Immature natural killer cell (primary cell): Measurements from ENCODE around the gene NUMA1. TPM values are rescaled to one million over a fixed set of nuclear protein-coding genes. Genes with fewer than 3 reads are reported as not detected.

Source experiments
- DNase-seq, 3 donors: peaks; one replicate each; pipeline ENCODE4 v3.0.0; 2022; ENCODE audit warnings: mixed read lengths in 1 of 3
- H3K27ac Mint-ChIP-seq, 6 donors: one replicate each; pipeline ENCODE4 v1.8.0; 2020; ENCODE audit warnings: mixed read lengths in 6 of 6, mild to moderate bottlenecking in 5 of 6, inconsistent platforms in 4 of 6, moderate library complexity in 3 of 6
- H3K27me3 Mint-ChIP-seq, 3 donors: one replicate each; pipeline ENCODE4 v1.8.0; 2020 to 2021; ENCODE audit warnings: low read depth in 3 of 3, mild to moderate bottlenecking in 3 of 3, mixed read lengths in 3 of 3, moderate library complexity in 3 of 3, inconsistent platforms in 1 of 3
- H3K36me3 Mint-ChIP-seq, 3 donors: one replicate each; pipeline ENCODE4 v1.8.0; 2020; ENCODE audit warnings: mixed read lengths in 3 of 3, inconsistent platforms in 2 of 3, mild to moderate bottlenecking in 2 of 3
- H3K4me1 Mint-ChIP-seq, 2 donors: one replicate each; pipeline ENCODE4 v1.8.0; 2020; ENCODE audit warnings: inconsistent platforms in 2 of 2, mild to moderate bottlenecking in 2 of 2, mixed read lengths in 2 of 2, moderate library complexity in 1 of 2
- H3K4me3 Mint-ChIP-seq, 5 donors: one replicate each; pipeline ENCODE4 v1.8.0; 2020; ENCODE audit warnings: mild to moderate bottlenecking in 5 of 5, mixed read lengths in 5 of 5, inconsistent platforms in 3 of 5, moderate library complexity in 3 of 5
- H3K9me3 Mint-ChIP-seq, 6 donors: one replicate each; pipeline ENCODE4 v1.8.0; 2020; ENCODE audit warnings: mild to moderate bottlenecking in 6 of 6, mixed read lengths in 6 of 6, inconsistent platforms in 4 of 6, moderate library complexity in 3 of 6
- polyA plus RNA-seq, 3 donors: library from polyadenylated mRNA; unstranded; fragments of 300-500 nt; fragmentation: Illumina TruSeq; gene quantifications; one replicate each; pipeline ENCODE4 v1.2.3, GENCODE V29; 2021

The NUMA1 gene
- 10 to 100 TPM in 2 of 3 donors, 1 to 10 TPM in 1; 2.7 to 92.5 (median 10.5) TPM for polyA plus RNA-seq

DNA sequence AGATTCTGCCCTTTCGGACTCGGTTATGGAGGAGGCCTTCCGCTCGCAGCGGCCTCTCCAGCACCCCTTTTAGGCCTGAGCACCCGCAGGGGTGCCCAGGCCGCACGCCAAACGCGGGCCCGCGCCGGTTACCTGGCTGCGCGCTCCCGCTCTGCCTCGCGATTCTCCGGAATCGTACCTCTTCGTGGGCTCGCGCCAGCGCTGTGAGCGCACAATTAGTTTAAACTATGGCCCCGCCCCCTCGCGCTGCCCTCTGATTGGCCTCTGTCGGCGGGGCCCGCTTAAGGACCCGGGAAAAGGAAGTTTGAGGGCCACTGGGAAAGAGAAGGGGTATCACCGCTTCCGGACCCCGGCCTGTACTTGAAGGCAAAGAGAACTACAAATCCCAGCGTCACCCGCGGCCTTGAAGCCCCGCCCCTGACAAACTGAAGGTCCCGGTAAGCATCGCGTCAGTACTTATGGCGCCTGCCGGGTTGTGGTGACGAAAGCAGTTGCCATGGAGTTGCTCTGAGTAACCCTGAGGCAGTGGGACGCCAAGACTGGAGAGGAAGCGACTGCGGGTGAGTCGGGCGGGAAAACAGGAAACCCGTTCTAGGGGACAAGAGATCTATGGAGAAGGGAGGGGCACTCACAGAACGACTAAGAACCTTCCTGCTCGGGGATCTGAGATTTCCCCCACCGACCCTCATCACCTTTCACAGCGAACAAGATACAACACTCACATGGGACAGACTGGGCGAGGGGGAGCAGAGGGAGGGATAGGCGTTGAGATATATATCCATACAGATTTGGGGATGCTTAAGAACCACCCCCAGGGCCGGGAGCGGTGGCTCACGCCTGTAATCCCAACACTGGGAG lies at the start of gene NUMA1, which contains the start of gene LRRC51:
Gene NUMA1, minus strand, starts transcription at position 217 of the 858 bp plus-strand sequence. CDS start 44,599 bp downstream, outside the sequence.
Gene LRRC51, plus strand, starts transcription at position 525 of the 858 bp plus-strand sequence. CDS start 8,234 bp downstream, outside the sequence.
- Mint-ChIP-seq H3K4me3 (peak within 1 kb of the TSS; percentile 92 to 95 (median 94)), H3K36me3 (no peaks in the 10 kb centered on the region), H3K4me1 (peaks cover 35% of the 10 kb centered on the region in 2 donors)

GRCh38 chr11:72129381-72129780 lies 49.0 kb upstream of the NUMA1 start:
- DNase-seq, result no peak
- peaks cover 7 to 9% (median 7%) of the 10 kb centered on the region in 3 donors for H3K36me3 Mint-ChIP-seq
- H3K4me1 Mint-ChIP-seq, result no peaks in the 10 kb centered on the region
- H3K27me3 Mint-ChIP-seq, result peaks cover 2 to 6% (median 4%) of the 10 kb centered on the region in 3 donors
- H3K27ac Mint-ChIP-seq, result peak overlapping the region in 1 of 6 donors; percentile 31
- no peak overlapping the region for H3K4me3 Mint-ChIP-seq
- peaks cover 0 to 12% (median 4%) of the 10 kb centered on the region in 6 donors for H3K9me3 Mint-ChIP-seq

More for the DNA sequence above, at the start of gene NUMA1, which contains the start of gene LRRC51:
- peak; percentile 97 for DNase-seq
- Mint-ChIP-seq H3K9me3 (no peaks in the 10 kb centered on the region), H3K27ac (peak within 1 kb of the TSS; percentile 95 to 100 (median 98)), H3K27me3 (peaks cover 0 to 14% (median 3%) of the 10 kb centered on the region in 3 donors)

DNA sequence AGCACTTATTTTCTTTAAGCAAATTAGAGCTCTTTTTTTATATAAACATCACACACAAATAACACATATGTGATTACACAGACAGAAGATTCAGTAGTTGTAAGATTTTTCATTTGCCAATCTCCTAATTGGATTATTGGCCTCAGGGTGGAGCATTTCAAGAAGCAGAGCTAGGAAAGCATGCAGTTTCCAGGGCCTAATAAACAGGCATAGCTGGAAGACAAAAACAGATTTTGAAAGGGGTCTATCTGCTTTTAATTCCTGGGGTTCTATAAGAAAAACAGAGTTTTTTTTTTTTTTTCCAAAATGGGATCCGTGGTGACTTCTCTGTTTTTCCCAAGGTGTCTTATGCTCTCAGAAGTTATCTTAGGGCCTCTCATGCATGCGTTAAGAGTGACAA lies 47.6 kb upstream of the NUMA1 start:
- Mint-ChIP-seq H3K4me1 (no peaks in the 10 kb centered on the region), H3K4me3 (no peak overlapping the region), H3K36me3 (peaks cover 7 to 9% (median 7%) of the 10 kb centered on the region in 3 donors), H3K9me3 (peaks cover 0 to 12% (median 4%) of the 10 kb centered on the region in 6 donors), H3K27ac (no peak overlapping the region), H3K27me3 (peaks cover 2 to 6% (median 4%) of the 10 kb centered on the region in 3 donors)
- DNase-seq, result no peak

GRCh38 chr11:72125956-72126355 lies 45.6 kb upstream of the NUMA1 start:
- no peak for DNase-seq

DNA sequence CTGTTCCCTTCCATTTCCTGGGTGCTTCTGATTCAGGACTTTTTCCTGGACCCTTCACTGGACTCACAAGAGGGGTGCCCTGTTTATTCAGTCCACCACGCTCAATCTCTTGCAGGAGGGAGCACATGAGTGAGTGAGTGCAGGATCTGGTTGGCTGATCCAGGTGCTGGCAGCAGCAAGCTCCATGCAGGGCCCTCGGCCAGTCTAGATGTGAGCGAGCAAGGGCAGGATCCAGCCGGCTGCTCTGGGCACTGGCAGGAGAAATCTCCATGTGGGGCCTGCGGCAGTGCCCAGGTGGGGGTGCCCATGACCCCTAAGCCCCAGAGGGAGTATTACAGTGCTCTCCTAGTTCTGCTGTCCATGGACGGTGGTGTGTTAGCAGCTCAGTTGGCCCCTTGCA lies 43.7 kb upstream of the NUMA1 start:
- Mint-ChIP-seq H3K36me3 (peaks cover 5 to 9% (median 9%) of the 10 kb centered on the region in 3 donors), H3K27ac (no peak overlapping the region), H3K9me3 (peaks cover 0 to 10% (median 3%) of the 10 kb centered on the region in 6 donors), H3K4me1 (no peaks in the 10 kb centered on the region), H3K27me3 (peaks cover under 1 to 11% (median 2%) of the 10 kb centered on the region in 3 donors), H3K4me3 (no peak overlapping the region)
- DNase-seq, result no peak

More at GRCh38 chr11:72125956-72126355, 45.6 kb upstream of the NUMA1 start:
- peaks cover 2 to 6% (median 4%) of the 10 kb centered on the region in 3 donors for H3K27me3 Mint-ChIP-seq
- peaks cover 7 to 9% (median 9%) of the 10 kb centered on the region in 3 donors for H3K36me3 Mint-ChIP-seq
- no peaks in the 10 kb centered on the region for H3K4me1 Mint-ChIP-seq
- H3K4me3 Mint-ChIP-seq, result no peak overlapping the region
- peaks cover 0 to 12% (median 4%) of the 10 kb centered on the region in 6 donors for H3K9me3 Mint-ChIP-seq
- no peak overlapping the region for H3K27ac Mint-ChIP-seq

DNA sequence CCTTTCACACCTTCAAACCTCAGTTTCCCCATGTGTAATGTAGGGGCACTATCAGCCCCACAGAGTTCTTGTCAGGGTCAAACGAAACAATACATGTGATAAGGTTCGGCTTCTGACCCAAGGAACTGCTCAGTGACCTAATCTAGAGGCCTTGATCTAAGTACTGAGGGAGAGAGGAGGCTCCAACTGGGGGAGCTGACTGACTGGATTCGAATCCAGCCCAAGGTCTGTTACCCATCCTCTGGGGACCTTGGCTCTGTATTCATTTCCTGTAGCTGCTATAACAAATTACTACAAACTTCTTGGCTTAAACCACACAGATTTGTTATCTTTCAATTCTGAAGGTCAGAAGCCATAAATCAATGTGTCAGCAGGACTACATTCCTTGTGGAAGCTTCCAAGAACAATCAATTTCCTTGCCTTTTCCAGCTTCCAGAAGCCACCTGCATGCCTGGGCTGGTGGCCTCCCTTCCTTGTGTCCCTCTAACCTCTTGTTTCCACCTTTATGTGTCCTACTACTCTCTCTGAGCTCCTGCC lies 42.8 kb upstream of the NUMA1 start:
- DNase-seq, result no peak
- Mint-ChIP-seq H3K4me1 (no peaks in the 10 kb centered on the region), H3K4me3 (no peak overlapping the region), H3K9me3 (peaks cover 0 to 4% (median 0%) of the 10 kb centered on the region in 6 donors), H3K27me3 (peaks cover 0 to 16% (median 0%) of the 10 kb centered on the region in 3 donors), H3K36me3 (peaks cover 0 to 4% (median 3%) of the 10 kb centered on the region in 3 donors), H3K27ac (no peak overlapping the region)

DNA sequence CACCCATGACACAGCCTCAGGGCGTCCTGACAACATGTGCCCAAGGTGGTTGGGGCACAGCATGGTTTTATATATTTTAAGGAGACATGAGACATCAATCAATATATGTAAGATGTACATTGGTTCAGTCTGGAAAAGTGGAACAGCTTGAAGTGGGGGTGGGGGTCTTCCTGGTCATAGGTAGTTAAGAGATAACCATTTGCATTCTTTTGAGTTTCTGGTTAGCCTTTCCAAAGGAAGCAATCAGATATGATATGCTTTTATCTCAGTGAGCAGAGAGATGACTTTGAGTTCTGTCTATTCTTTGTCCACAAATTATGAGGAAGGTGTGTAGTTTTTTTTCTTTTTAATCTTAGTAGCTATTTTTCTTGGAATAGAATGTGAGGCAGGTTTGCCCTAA lies 42.3 kb upstream of the NUMA1 start:
- H3K9me3 Mint-ChIP-seq, result peaks cover 0 to under 1% (median 0%) of the 10 kb centered on the region in 6 donors
- no peaks in the 10 kb centered on the region for H3K4me1 Mint-ChIP-seq
- H3K4me3 Mint-ChIP-seq, result no peak overlapping the region
- H3K27ac Mint-ChIP-seq, result no peak overlapping the region
- DNase-seq, result no peak
- H3K36me3 Mint-ChIP-seq, result peaks cover 0 to 3% (median under 1%) of the 10 kb centered on the region in 3 donors
- H3K27me3 Mint-ChIP-seq, result peaks cover 0 to 17% (median 0%) of the 10 kb centered on the region in 3 donors

DNA sequence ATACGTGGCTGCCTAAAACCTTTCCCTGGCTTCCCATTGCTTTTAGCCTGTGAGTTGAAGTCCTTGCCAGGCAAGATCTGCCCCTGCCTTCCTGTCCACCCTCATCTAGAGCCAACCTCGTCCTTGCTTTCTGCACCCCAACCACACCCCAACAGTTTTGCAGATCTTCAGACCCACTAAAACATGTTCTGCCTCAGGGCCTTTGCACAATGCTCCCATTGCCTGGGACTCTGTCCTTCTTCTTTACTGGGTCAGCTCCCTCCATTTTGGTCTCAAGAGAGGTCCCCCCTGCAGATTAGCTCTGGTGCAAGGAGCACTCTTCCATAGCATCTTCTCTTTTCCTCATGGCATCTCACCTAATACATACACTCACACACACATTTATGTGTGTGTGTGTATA lies 40.6 kb upstream of the NUMA1 start:
- no peak for DNase-seq
- Mint-ChIP-seq H3K27me3 (peaks cover 0 to 20% (median 2%) of the 10 kb centered on the region in 3 donors), H3K4me3 (no peak overlapping the region), H3K4me1 (no peaks in the 10 kb centered on the region), H3K27ac (no peak overlapping the region), H3K36me3 (peaks cover 0 to 3% (median 0%) of the 10 kb centered on the region in 3 donors), H3K9me3 (no peaks in the 10 kb centered on the region)

GRCh38 chr11:72119198-72119597 lies 38.9 kb upstream of the NUMA1 start:
- Mint-ChIP-seq H3K4me1 (no peaks in the 10 kb centered on the region), H3K36me3 (peaks cover 0 to 6% (median 3%) of the 10 kb centered on the region in 3 donors), H3K27me3 (peaks cover 0 to 21% (median 4%) of the 10 kb centered on the region in 3 donors), H3K4me3 (no peak overlapping the region), H3K27ac (no peak overlapping the region), H3K9me3 (no peaks in the 10 kb centered on the region)
- DNase-seq, result no peak

DNA sequence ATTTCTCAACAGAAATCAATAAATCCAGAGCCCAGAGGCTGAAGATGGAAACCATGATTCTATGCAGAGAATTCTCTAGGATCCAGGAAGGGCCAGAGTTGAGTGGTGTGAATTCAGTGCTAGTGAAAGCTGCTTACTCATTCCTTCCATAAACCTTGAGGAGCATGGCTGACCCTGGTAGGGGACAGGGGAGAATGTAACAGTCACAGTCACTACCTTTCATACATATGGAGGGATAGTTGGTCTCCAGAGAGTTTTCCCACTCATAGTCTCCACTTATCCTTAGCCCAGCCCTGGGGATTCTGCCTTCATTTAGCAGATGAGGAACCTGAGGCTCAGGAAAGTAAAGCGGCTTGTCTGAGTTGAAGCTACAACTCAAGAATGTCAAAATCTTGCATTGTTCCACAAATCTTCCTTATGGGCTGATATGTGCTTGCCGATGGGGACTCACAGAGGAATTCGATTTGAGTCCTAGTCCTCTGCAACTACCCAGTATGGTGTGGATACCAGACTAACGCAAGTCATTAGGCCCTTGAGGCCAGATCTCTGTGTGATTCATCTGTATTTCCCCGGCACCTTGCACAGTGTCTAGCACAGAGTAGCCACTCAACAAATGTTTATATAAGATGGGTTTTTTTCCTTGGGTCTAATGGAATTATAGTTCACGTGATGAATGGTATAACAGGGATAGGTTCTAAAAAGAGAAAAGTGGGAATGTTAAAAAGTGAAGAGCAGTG lies 35.8 kb upstream of the NUMA1 start:
- DNase-seq, result no peak
- H3K27me3 Mint-ChIP-seq, result peaks cover 7 to 31% (median 10%) of the 10 kb centered on the region in 3 donors
- H3K4me3 Mint-ChIP-seq, result no peak overlapping the region
- peaks cover 0 to 12% (median 3%) of the 10 kb centered on the region in 3 donors for H3K36me3 Mint-ChIP-seq
- H3K27ac Mint-ChIP-seq, result no peak overlapping the region
- H3K4me1 Mint-ChIP-seq, result peaks cover 21 to 24% of the 10 kb centered on the region in 2 donors
- no peaks in the 10 kb centered on the region for H3K9me3 Mint-ChIP-seq

GRCh38 chr11:72114570-72114969 lies 34.2 kb upstream of the NUMA1 start:
- Mint-ChIP-seq H3K27me3 (peaks cover 8 to 27% (median 10%) of the 10 kb centered on the region in 3 donors), H3K36me3 (peaks cover 4 to 17% (median 4%) of the 10 kb centered on the region in 3 donors), H3K4me1 (peaks cover 25 to 29% of the 10 kb centered on the region in 2 donors), H3K4me3 (no peak overlapping the region), H3K27ac (peak overlapping the region in 3 of 6 donors; percentile 42 to 97 (median 54)), H3K9me3 (no peaks in the 10 kb centered on the region)
- no peak for DNase-seq

GRCh38 chr11:72112978-72113808 lies 32.9 kb upstream of the NUMA1 start:
- Mint-ChIP-seq H3K4me1 (peaks cover 25 to 29% of the 10 kb centered on the region in 2 donors), H3K27me3 (peaks cover 8 to 17% (median 10%) of the 10 kb centered on the region in 3 donors), H3K9me3 (no peaks in the 10 kb centered on the region), H3K27ac (peak overlapping the region; percentile 93 to 98 (median 97)), H3K4me3 (peak overlapping the region; percentile 91 to 99 (median 96)), H3K36me3 (peaks cover 4 to 17% (median 4%) of the 10 kb centered on the region in 3 donors)
- DNase-seq, result no peak
